Measurements from ENCODE around the gene RRAS2. TPM values are rescaled to one million over a fixed set of nuclear protein-coding genes. Genes with fewer than 3 reads are reported as not detected.

The RRAS2 gene
- total RNA-seq, 3 donors from 2014 or later, result 49.2 to 56.9 (median 53.8) TPM

DNA sequence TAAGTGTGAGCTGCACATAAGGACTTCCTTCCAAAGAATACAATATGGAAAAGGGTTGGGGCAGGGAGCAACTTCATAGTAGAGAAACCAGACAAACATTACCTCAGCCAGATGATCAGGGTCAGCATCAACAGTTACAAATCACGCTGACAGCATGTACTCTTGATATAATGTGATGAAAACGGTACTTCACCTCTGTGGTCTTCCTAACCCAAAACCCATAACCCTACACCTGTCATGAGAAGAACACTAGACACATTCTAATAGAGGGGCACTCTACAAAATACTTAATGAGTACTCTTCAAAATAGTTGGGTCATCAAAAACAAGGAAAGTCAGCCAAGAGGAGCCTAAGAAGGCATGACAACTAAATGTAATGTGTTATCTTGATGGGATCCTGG, 43.9 kb downstream of the RRAS2 start:
- Mint-ChIP-seq H3K27me3 (ENCODE audit: low read depth) (no peaks in the 10 kb centered on the region), H3K36me3 (ENCODE audit: insufficient read depth) (no peaks in the 10 kb centered on the region), H3K4me3 (no peak overlapping the region), H3K4me1 (ENCODE audit: low read depth) (peaks cover 47% of the 10 kb centered on the region), H3K9me3 (no peaks in the 10 kb centered on the region)
- no peak for DNase-seq
- no peak for ATAC-seq

- no peak overlapping the region for H3K4me3 Mint-ChIP-seq
- ATAC-seq, result peak in 1 of 2 donors; percentile 38
- no peaks in the 10 kb centered on the region for H3K36me3 Mint-ChIP-seq (ENCODE audit: insufficient read depth)
- peaks cover 40% of the 10 kb centered on the region for H3K4me1 Mint-ChIP-seq (ENCODE audit: low read depth)
- no peaks in the 10 kb centered on the region for H3K27me3 Mint-ChIP-seq (ENCODE audit: low read depth)
- DNase-seq, result no peak
- H3K9me3 Mint-ChIP-seq, result no peaks in the 10 kb centered on the region
Measured at GRCh38 chr11:14314127-14314526, 44.9 kb downstream of the RRAS2 start.

DNA sequence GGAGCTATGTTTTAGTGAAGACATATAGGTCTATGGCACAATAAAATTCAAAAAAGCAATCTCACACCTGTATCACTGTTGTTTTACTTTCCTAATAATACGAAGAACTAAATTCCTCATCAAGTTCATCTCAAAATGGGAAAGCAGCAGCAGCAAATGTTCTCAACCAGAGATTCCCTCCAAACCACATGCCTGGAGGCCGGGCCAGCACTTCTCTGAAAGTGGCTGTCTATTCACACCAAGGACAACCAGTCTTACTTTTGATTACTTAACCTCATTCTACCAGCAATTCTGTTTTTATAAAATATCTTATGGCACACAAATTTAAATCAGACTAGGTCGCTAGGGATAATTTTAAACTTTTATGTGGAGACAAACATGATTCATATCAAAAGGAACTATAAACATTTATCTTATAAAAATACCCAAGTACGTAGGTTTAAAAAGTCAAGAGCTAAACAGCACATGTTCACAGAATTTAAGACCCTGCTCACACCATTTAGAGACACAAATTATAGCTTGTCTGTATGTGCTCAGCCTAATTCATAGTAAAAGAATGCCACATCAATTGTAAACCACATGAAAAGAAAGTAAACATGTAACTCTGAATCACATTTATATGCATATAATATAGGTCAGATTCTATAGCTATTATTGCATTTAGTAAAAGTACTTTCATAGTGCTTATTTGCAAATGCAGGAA, 46.1 kb downstream of the RRAS2 start:
- H3K27me3 Mint-ChIP-seq (ENCODE audit: low read depth), result no peaks in the 10 kb centered on the region
- no peaks in the 10 kb centered on the region for H3K9me3 Mint-ChIP-seq
- H3K4me1 Mint-ChIP-seq (ENCODE audit: low read depth), result peaks cover 37% of the 10 kb centered on the region
- no peak for DNase-seq
- H3K36me3 Mint-ChIP-seq (ENCODE audit: insufficient read depth), result no peaks in the 10 kb centered on the region
- peak; percentile 47 to 61 for ATAC-seq
- no peak overlapping the region for H3K4me3 Mint-ChIP-seq

DNA sequence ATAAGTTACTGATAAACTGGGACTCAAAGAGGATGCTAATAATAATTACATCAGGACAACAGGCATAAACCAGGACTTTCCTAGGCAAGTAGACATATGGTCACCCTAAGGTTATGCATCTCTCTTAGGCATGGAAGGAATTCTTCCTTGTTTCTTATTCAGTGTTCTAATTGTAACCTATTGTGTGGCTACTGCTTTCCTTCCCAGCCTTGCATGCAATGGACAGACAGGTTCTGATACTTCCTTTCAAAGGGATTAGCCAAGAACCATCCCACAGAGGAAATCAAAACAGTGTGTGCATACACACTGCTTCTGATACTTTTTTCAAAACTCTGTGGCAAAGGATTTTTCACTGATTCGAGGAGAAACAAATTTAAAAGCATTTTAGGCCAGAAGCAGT, 48.3 kb downstream of the RRAS2 start:
- Mint-ChIP-seq H3K9me3 (no peaks in the 10 kb centered on the region), H3K4me3 (no peak overlapping the region), H3K4me1 (ENCODE audit: low read depth) (peaks cover 41% of the 10 kb centered on the region), H3K36me3 (ENCODE audit: insufficient read depth) (no peaks in the 10 kb centered on the region), H3K27me3 (ENCODE audit: low read depth) (no peaks in the 10 kb centered on the region)
- DNase-seq (no peak), ATAC-seq (no peak)

- H3K27me3 Mint-ChIP-seq (ENCODE audit: low read depth), result no peaks in the 10 kb centered on the region
- H3K36me3 Mint-ChIP-seq (ENCODE audit: insufficient read depth), result no peaks in the 10 kb centered on the region
- no peaks in the 10 kb centered on the region for H3K9me3 Mint-ChIP-seq
- no peak for ATAC-seq
- H3K4me3 Mint-ChIP-seq, result no peak overlapping the region
- H3K4me1 Mint-ChIP-seq (ENCODE audit: low read depth), result peaks cover 35% of the 10 kb centered on the region
- no peak for DNase-seq
Measured at GRCh38 chr11:14309425-14310192, 49.4 kb downstream of the RRAS2 start.

DNA sequence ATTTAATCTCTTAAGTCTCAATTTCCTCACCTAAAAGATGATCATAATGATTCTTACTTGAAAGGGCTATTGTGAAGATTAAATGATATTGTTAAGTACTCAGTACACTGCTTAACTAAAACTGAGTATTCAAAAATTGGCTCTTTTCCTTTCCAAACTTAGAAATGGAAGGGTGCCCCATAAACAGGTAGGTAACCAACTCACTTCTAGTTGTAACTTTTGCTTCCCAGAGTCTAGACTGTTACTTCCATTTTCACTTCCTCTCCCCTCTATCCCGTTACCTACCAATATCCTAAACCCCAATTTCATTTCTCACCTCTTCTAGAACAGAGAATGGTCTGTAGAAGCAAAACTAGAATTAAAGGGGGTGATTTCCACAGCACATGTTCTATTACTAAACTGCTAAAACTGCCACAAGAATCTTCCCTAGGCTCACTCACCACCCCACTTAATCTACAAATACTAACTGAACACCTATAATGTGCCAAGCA, 50.0 kb downstream of the RRAS2 start:
- peaks cover 34% of the 10 kb centered on the region for H3K4me1 Mint-ChIP-seq (ENCODE audit: low read depth)
- H3K9me3 Mint-ChIP-seq, result no peaks in the 10 kb centered on the region
- peak; percentile 42 to 44 for ATAC-seq
- no peaks in the 10 kb centered on the region for H3K27me3 Mint-ChIP-seq (ENCODE audit: low read depth)
- DNase-seq, result no peak
- H3K36me3 Mint-ChIP-seq (ENCODE audit: insufficient read depth), result no peaks in the 10 kb centered on the region
- H3K4me3 Mint-ChIP-seq, result no peak overlapping the region

GRCh38 chr11:14308114-14308896, 50.7 kb downstream of the RRAS2 start:
- no peak overlapping the region for H3K4me3 Mint-ChIP-seq
- no peaks in the 10 kb centered on the region for H3K36me3 Mint-ChIP-seq (ENCODE audit: insufficient read depth)
- H3K27me3 Mint-ChIP-seq (ENCODE audit: low read depth), result no peaks in the 10 kb centered on the region
- H3K9me3 Mint-ChIP-seq, result no peaks in the 10 kb centered on the region
- H3K4me1 Mint-ChIP-seq (ENCODE audit: low read depth), result peaks cover 32% of the 10 kb centered on the region
- DNase-seq, result no peak
- peak; percentile 69 for ATAC-seq

DNA sequence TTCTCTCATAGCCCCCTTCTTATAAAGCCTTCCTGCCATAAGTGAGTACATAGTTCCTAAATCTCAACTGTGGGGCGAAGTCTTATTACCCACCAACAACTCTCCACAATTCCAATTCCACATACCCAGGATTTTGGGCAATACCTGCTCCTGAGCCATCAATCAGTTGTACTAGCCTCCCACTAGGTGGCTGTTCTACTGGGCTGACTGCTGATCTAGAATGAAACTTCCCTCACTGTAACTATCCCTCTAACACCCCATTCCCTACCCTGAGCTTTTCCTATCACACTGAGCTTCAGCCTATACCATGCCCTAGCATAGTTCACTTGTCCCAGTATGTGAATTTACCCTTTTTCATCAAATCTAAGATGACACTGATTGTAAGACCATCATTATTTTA, 52.5 kb downstream of the RRAS2 start:
- H3K36me3 Mint-ChIP-seq (ENCODE audit: insufficient read depth), result no peaks in the 10 kb centered on the region
- no peak for DNase-seq
- peaks cover 23% of the 10 kb centered on the region for H3K4me1 Mint-ChIP-seq (ENCODE audit: low read depth)
- no peaks in the 10 kb centered on the region for H3K9me3 Mint-ChIP-seq
- ATAC-seq, result no peak
- no peaks in the 10 kb centered on the region for H3K27me3 Mint-ChIP-seq (ENCODE audit: low read depth)
- H3K4me3 Mint-ChIP-seq, result no peak overlapping the region

DNA sequence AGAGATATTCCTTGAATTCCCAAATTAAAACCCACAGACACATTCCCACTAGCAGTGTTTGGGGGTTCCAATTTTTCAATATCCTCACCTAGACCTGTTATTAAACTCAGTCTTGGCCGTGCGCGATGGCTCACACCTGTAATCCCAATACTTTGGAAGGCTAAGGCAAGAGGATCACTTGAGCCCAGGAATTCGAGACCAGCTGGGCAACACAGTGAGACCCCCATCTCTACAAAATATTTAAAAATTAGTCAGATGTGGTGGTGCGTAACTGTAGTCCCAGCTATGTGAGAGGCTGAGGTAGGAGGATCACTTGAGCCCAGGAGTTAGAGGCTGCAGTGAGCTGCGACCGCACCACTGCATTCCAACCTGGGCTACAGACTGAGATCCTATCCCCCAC, 53.3 kb downstream of the RRAS2 start:
- Mint-ChIP-seq H3K9me3 (no peaks in the 10 kb centered on the region), H3K4me1 (ENCODE audit: low read depth) (peaks cover 23% of the 10 kb centered on the region), H3K27me3 (ENCODE audit: low read depth) (no peaks in the 10 kb centered on the region), H3K4me3 (no peak overlapping the region), H3K36me3 (ENCODE audit: insufficient read depth) (no peaks in the 10 kb centered on the region)
- ATAC-seq (no peak), DNase-seq (no peak)

GRCh38 chr11:14304601-14305000, 54.4 kb downstream of the RRAS2 start:
- no peak for ATAC-seq

GRCh38 chr11:14300661-14301304, 58.2 kb downstream of the RRAS2 start:
- Mint-ChIP-seq H3K36me3 (ENCODE audit: insufficient read depth) (no peaks in the 10 kb centered on the region), H3K9me3 (no peaks in the 10 kb centered on the region), H3K4me3 (no peak overlapping the region), H3K27me3 (ENCODE audit: low read depth) (no peaks in the 10 kb centered on the region), H3K4me1 (ENCODE audit: low read depth) (peaks cover 15% of the 10 kb centered on the region)
- ATAC-seq (peak; percentile 85 to 86), DNase-seq (peak; percentile 31)

More at GRCh38 chr11:14304601-14305000, 54.4 kb downstream of the RRAS2 start:
- DNase-seq, result no peak
- Mint-ChIP-seq H3K4me1 (ENCODE audit: low read depth) (peaks cover 23% of the 10 kb centered on the region), H3K36me3 (ENCODE audit: insufficient read depth) (no peaks in the 10 kb centered on the region), H3K4me3 (no peak overlapping the region), H3K9me3 (no peaks in the 10 kb centered on the region), H3K27me3 (ENCODE audit: low read depth) (no peaks in the 10 kb centered on the region)

GRCh38 chr11:14299921-14300320, 59.1 kb downstream of the RRAS2 start:
- Mint-ChIP-seq H3K27me3 (ENCODE audit: low read depth) (no peaks in the 10 kb centered on the region), H3K4me3 (no peak overlapping the region), H3K4me1 (ENCODE audit: low read depth) (peaks cover 18% of the 10 kb centered on the region), H3K36me3 (ENCODE audit: insufficient read depth) (no peaks in the 10 kb centered on the region), H3K9me3 (no peaks in the 10 kb centered on the region)
- DNase-seq (no peak), ATAC-seq (no peak)

DNA sequence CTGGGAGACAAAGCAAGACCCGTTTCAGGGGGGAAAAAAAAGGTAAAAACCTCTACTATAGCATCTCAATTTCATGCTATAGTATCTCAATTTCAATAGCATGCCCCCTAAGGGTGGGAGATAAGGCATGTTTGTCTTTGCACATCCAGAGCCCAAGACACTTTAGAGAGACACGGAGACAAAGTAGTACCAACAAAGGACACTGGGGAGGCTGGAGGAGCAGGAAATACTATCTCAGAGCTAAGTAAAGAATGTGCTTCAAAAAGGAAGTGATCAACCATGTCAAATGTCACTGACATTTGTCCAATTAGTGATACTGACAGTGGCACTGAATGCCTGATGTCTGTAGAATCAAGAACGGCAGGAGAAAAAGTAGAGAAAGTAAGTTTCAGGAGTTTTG, 68.6 kb downstream of the RRAS2 start:
- ATAC-seq, result no peak
- H3K9me3 Mint-ChIP-seq, result no peaks in the 10 kb centered on the region
- H3K4me1 Mint-ChIP-seq (ENCODE audit: low read depth), result peaks cover 16% of the 10 kb centered on the region

More for the DNA sequence above, 68.6 kb downstream of the RRAS2 start:
- Mint-ChIP-seq H3K27me3 (ENCODE audit: low read depth) (no peaks in the 10 kb centered on the region), H3K36me3 (ENCODE audit: insufficient read depth) (peaks cover 38% of the 10 kb centered on the region), H3K4me3 (no peak overlapping the region)
- DNase-seq, result no peak

Data from activated T-cell treated with anti-CD3 and anti-CD28 coated beads, Interleukin-2, amount 50 U/mL, for 4 hours (primary cell).